Transverse colon (tissue), 4 donors: Measurements from ENCODE around the gene SUCLG1.

Experiments
- CTCF ChIP-seq, 5 experiments: fragments of 200-600 bp in 3 of 5; fragments of 450-650 bp in 2 of 5; sonication (generic) in 3 of 5; IDR thresholded peaks; 1 replicate in 2 of 5; 2 replicates in 3 of 5; pipeline ENCODE4 v1.5.1; 2016 to 2017; ENCODE audit warnings: antibody characterized with exemption in 5 of 5, inconsistent platforms in 3 of 5, mild to moderate bottlenecking in 2 of 5, moderate library complexity in 1 of 5
- EP300 ChIP-seq: sonication (generic); formaldehyde crosslinking; IDR thresholded peaks from one replicate; pipeline ENCODE4 v1.6.1; 2017; ENCODE audit warnings: antibody characterized with exemption, low read depth
- POLR2A ChIP-seq: fragments of 450-650 bp; IDR thresholded peaks from one replicate; pipeline ENCODE4 v1.6.1; 2016; ENCODE audit warnings: antibody characterized with exemption, mild to moderate bottlenecking, moderate library complexity
- POLR2AphosphoS5 ChIP-seq, 3 donors: sonication (generic); formaldehyde crosslinking; IDR thresholded peaks; one replicate each; pipeline ENCODE4 v1.6.1; 2016; ENCODE audit warnings: antibody characterized with exemption in 3 of 3

- no peak for TF ChIP-seq CTCF (IDR thresholded peaks at IDR 0.05)
- TF ChIP-seq POLR2AphosphoS5 (IDR thresholded peaks at IDR 0.05) = no peak
- TF ChIP-seq EP300 = no peak
- no peak for TF ChIP-seq POLR2A
Observed at GRCh38 chr2:84449055-84449454, 10.0 kb downstream of the SUCLG1 start.
